HEK293 (cell line): ENCODE measurements around the gene TP53I3.

Experiments used
- BCL11A ChIP-seq: fragments of 450-650 bp; formaldehyde crosslinking; IDR thresholded peaks from 2 replicates; pipeline ENCODE4 v1.5.1; 2016; ENCODE audit warnings: low read depth, missing biosample characterization, missing genetic modification characterization
- KLF7 ChIP-seq: fragments of 450-650 bp; formaldehyde crosslinking; IDR thresholded peaks from 2 replicates; pipeline ENCODE4 v1.5.1; 2016; ENCODE audit warnings: missing biosample characterization, missing genetic modification characterization, borderline replicate concordance
- ZBTB1 ChIP-seq: fragments of 450-650 bp; formaldehyde crosslinking; IDR thresholded peaks from 2 replicates; pipeline ENCODE4 v1.5.1; 2016; ENCODE audit warnings: missing biosample characterization, missing genetic modification characterization
- ZFP3 ChIP-seq: fragments of 450-650 bp; formaldehyde crosslinking; IDR thresholded peaks from 2 replicates; pipeline ENCODE4 v1.5.1; 2016; ENCODE audit warnings: low read depth, missing biosample characterization, missing genetic modification characterization
- ZNF140 ChIP-seq: fragments of 450-650 bp; formaldehyde crosslinking; IDR thresholded peaks from 2 replicates; pipeline ENCODE4 v1.5.1; 2016; ENCODE audit warnings: missing biosample characterization, missing genetic modification characterization
- ZNF157 ChIP-seq: fragments of 450-650 bp; formaldehyde crosslinking; IDR thresholded peaks from 2 replicates; pipeline ENCODE4 v1.5.1; 2016; ENCODE audit warnings: missing biosample characterization, missing genetic modification characterization
- ZNF175 ChIP-seq: fragments of 450-650 bp; formaldehyde crosslinking; IDR thresholded peaks from 2 replicates; pipeline ENCODE4 v1.5.1; 2016; ENCODE audit warnings: missing biosample characterization, missing genetic modification characterization
- ZNF747 ChIP-seq: fragments of 450-650 bp; formaldehyde crosslinking; IDR thresholded peaks from 2 replicates; pipeline ENCODE4 v1.5.1; 2016; ENCODE audit warnings: missing biosample characterization, missing genetic modification characterization
- TF ChIP-seq, protein P1 (sequence below): fragments of 450-650 bp; formaldehyde crosslinking; IDR thresholded peaks from 2 replicates; pipeline ENCODE4 v1.5.1; 2016; ENCODE audit warnings: missing biosample characterization, missing genetic modification characterization
- TF ChIP-seq, protein P2 (sequence below): fragments of 450-650 bp; formaldehyde crosslinking; IDR thresholded peaks from 2 replicates; pipeline ENCODE4 v1.5.1; 2016; ENCODE audit warnings: missing biosample characterization, missing genetic modification characterization

DNA sequence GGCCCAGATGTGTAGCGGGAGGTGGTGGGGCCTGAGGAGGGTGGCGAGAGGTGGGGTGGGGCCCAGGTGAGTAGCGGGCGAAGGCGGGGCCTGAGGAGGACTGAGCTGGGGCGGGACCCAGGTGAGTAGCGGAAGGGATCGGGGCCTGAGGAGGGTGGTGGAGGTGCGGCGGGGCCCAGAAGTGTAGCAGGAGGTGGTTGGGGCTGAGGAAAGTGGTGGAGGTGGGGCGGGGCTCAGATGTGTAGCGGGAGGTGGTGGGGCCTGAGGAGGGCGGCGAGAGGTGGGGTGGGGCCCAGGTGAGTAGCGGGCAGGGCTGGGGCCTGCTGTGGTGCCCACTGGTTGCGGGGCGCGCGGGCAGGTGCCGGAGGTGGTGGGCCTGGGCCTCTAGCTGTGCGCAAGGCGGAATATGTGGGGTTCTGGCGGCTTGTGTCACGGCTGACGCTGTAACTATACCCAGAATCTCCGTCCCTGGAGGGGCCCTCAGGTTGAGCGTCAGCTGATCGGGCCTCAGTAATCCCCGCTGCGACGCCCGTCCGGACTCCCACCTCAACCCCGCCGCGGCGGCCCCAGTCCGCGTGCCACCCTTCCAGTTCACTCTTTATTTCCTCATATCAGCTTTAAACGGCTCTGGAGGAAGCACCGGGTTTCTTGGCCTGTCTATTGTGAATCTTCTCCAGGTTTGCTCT is 7.6 kb downstream of the TP53I3 start:
- TF ChIP-seq ZNF157 (no peak), ZNF140 (tag by site-specific recombination) (no peak), ZFP3 (tag by site-specific recombination) (no peak), BCL11A (no peak), KLF7 (no peak), ZBTB1 (tag by site-specific recombination) (no peak), ZNF175 (no peak), ZNF747 (tag by site-specific recombination) (no peak)
- TF ChIP-seq, protein P1, sequence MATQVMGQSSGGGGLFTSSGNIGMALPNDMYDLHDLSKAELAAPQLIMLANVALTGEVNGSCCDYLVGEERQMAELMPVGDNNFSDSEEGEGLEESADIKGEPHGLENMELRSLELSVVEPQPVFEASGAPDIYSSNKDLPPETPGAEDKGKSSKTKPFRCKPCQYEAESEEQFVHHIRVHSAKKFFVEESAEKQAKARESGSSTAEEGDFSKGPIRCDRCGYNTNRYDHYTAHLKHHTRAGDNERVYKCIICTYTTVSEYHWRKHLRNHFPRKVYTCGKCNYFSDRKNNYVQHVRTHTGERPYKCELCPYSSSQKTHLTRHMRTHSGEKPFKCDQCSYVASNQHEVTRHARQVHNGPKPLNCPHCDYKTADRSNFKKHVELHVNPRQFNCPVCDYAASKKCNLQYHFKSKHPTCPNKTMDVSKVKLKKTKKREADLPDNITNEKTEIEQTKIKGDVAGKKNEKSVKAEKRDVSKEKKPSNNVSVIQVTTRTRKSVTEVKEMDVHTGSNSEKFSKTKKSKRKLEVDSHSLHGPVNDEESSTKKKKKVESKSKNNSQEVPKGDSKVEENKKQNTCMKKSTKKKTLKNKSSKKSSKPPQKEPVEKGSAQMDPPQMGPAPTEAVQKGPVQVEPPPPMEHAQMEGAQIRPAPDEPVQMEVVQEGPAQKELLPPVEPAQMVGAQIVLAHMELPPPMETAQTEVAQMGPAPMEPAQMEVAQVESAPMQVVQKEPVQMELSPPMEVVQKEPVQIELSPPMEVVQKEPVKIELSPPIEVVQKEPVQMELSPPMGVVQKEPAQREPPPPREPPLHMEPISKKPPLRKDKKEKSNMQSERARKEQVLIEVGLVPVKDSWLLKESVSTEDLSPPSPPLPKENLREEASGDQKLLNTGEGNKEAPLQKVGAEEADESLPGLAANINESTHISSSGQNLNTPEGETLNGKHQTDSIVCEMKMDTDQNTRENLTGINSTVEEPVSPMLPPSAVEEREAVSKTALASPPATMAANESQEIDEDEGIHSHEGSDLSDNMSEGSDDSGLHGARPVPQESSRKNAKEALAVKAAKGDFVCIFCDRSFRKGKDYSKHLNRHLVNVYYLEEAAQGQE (tag by site-specific recombination) = no peak
- TF ChIP-seq, protein P2, sequence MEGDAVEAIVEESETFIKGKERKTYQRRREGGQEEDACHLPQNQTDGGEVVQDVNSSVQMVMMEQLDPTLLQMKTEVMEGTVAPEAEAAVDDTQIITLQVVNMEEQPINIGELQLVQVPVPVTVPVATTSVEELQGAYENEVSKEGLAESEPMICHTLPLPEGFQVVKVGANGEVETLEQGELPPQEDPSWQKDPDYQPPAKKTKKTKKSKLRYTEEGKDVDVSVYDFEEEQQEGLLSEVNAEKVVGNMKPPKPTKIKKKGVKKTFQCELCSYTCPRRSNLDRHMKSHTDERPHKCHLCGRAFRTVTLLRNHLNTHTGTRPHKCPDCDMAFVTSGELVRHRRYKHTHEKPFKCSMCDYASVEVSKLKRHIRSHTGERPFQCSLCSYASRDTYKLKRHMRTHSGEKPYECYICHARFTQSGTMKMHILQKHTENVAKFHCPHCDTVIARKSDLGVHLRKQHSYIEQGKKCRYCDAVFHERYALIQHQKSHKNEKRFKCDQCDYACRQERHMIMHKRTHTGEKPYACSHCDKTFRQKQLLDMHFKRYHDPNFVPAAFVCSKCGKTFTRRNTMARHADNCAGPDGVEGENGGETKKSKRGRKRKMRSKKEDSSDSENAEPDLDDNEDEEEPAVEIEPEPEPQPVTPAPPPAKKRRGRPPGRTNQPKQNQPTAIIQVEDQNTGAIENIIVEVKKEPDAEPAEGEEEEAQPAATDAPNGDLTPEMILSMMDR = no peak
